NCI-H2227 (cell line): ENCODE measurements around the gene CASR.

Experiments
- DNase-seq: peaks from one replicate; lab custom pipeline; 2025; ENCODE audit not compliant: unreplicated experiment; lab: John Stamatoyannopoulos, UW

CASR gene

DNA sequence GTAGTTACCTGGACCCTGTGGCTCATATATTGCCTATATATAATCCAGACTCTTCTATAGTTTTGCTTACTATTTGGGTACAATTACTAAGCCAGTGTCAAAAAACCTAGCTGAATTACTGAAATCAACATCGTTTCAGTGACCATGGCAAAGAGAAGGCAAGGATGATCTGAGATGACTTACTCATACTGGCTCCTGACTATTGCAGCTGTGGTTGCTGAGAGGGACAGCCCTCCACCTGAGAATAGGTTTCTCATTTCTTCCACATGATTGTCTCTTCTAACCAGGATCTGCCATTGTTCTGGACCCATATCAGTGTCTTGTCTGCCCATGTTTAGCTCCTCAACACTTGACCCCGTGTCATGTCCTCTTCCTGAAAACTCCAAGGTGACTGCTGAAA lies 30.2 kb downstream of the CASR start:
- no peak for DNase-seq

DNA sequence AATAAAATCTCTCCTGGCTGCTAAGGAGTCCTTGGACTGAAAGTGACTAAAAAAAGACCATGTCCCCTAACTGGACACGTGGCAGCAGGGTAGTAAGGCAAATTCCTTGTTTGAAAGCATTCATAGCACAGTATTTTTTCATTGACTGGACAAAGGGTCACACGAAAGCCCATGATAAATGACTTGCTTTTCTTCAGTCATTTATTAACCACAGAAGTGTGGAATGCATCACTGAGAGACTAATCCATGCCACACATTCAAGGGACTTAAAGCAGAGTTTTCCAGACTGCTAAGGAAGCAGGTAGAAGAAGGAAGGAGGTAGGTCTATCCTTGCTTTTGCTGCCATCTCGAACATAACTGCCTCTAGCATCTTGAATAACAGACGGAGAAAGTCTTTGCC lies 31.2 kb downstream of the CASR start:
- no peak for DNase-seq

DNA sequence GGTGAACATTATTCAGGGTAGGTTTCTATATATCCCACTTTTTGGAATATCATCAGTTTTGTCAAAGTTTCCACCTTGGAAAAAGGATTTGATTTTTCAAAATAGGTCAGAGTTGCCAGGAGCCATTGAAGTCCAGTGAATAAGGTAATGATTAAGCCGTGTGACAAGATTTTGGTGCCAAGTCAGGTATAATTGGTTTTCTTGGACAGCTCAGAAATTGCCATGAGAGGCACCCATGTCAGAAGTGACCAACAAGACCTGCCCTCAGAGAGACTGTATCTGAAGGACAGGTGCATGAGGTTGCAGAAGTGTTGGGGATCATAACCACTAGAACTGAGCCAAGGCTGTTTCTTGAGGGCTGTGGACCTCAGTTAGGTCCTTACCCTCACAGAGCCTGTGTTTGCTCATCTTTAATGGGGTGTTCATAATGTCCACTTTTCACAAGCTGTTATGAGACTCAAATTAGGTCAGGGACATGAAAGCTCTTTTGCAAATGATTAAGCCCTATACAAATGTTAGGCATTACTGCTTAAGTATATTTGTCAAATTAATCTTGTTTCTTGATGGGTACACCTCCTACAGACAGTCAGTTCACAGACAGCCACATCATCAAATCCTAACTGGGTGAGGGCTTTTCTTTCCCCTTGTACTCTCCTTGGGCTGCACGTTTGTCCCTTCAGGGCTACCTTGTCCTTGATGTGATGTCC lies 32.3 kb downstream of the CASR start:
- DNase-seq: no peak

DNA sequence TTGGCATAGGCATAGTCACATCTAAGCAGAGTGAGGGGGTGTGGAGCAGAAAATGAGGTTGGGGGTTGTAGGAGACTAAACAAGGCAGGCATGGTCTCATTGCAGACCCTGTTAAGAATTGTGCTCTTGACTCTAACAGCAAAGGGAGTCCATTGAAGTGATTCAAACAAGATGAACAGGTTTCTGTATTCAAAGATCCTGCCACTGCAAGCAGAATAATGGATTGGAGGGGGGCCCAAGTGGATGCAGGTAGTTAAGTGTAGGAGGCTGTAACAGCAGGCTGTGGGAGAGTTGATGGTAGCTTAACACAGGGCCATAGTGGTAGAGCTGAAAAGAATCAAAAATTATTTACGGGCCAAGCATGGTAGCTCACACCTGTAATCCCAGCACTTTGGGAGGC lies 34.4 kb downstream of the CASR start:
- no peak for DNase-seq

DNA sequence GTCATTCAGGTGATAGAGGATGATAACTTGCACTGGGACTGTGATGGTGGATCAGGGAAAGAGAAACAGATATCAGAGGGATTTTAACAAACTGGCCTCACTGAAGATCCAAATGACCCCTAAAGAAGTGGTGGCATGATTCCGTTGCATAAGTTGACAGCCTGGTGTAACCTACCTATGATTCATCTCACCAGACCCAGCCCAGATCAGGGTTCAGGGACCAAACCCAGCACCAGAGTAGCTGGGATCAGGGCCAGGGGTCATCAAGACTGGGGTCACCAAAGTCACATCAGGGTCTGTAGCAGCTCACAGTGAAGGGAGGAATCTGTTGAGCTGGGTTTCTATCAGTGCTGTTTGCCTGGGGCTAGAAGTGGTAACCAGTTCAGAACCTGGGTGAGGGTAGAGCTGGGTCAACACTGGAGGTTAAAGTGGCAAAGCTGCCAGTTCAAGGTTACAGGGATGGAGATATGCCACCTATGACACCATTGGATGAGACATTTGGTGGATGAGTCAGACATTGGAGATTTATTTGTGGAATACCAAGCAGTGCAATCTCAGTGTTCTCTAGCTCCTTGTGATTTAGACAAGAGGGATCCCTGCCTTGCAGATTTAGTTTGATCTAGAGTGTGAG lies 35.9 kb downstream of the CASR start:
- DNase-seq: no peak

DNA sequence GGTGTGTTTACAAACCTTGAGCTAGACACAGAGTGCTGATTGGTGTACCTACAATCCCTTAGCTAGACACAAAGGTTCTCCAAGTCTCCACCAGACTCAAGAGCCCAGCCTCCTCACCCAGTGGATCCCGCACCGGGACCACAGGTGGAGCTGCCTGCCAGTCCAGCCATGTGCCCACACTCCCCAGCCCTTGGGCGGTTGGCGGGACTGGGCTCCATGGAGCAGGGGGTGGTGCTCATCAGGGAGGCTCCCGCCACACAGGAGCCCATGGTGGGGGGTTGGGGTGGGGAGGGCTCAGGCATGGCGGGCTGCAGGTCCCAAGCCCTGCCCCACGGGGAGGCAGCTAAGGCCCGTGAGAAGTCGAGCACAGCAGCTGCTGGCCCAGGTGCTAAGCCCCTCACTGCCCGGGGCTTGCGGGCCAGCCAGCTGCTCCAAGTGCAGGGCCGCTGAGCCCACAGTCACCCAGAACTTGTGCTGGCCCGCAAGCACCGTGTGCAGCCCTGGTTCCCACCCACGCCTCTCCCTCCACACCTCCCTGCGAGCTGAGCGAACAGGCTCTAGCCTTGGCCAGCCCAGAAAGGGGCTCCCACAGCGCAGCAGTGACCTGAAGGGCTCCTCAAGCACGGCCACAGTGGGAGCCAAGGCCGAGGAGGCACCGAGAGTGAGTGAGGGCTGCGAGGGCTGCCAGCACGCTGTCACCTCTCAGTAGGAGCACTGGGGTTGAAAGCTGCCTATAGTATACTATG lies 43.7 kb downstream of the CASR start:
- DNase-seq: no peak

DNA sequence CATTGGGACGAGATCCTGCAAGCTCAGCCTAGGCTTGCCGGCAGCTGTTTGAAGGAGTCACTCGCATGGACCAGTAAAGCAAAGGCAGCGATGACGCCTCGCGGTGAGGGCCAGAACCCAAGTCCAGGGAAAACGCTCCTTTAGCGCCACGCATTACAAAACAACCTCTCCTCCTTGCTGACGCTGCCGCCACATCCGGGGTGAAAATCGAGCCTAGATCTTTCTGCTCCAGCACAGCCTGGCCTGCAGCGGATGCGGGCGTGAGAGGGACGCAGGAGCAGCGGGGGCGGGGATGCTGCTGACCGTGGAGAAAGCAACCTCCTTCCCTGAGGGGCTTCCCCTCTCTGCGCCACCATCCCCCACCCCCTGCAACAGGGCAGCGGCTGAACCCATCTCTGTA lies 46.7 kb downstream of the CASR start:
- DNase-seq: no peak

DNA sequence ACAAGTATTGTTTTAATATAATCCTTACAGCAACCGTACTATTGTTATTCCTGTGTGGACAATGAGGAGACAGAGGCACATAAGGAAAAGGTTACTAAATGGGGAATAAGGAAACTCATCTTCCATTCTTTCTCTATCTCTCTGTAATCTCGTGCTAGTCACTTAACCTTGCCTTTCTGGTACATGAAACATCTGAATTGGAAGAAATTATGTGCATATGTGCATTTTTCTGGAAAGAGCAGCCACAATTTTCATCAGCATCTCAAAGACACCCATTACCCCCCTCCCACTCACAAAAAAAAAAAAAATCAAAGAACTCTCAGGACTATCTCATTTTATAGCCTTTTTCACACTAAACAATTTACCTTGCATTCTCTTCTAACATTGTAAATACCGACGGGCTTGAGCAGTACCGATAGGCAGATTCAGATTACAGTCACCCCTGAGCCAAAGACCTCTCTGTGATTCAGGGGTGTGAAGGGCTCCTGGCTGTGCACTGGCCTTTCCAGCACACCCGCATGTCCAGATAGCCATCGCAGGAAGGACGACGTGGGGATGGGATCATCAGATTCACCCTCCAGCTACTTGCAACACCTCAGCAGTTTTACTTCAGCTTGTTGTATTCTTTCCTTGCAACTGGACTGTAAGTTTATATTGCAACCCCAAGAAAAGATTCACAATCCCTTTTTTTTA lies 48.1 kb downstream of the CASR start:
- DNase-seq: no peak

DNA sequence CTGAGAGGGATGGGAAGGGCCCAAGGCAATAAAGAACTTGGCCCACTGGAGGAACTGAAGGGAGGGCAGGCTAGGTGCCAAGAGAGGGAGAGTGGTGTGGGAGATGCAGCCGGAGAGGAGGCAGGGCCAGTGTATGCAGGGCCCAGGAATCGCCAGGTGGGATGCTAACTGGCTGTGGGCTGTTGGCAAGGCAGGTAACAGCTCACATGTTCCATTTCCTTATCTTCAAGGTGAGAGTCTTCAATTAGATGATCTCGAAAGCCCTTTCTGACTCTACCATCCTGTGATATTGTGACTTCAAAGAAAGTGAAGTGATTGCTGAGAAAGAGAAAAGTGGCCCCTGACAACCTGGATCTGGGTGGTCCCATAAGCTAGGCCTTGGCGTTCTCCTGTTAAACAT lies 49.0 kb downstream of the CASR start:
- no peak for DNase-seq

DNA sequence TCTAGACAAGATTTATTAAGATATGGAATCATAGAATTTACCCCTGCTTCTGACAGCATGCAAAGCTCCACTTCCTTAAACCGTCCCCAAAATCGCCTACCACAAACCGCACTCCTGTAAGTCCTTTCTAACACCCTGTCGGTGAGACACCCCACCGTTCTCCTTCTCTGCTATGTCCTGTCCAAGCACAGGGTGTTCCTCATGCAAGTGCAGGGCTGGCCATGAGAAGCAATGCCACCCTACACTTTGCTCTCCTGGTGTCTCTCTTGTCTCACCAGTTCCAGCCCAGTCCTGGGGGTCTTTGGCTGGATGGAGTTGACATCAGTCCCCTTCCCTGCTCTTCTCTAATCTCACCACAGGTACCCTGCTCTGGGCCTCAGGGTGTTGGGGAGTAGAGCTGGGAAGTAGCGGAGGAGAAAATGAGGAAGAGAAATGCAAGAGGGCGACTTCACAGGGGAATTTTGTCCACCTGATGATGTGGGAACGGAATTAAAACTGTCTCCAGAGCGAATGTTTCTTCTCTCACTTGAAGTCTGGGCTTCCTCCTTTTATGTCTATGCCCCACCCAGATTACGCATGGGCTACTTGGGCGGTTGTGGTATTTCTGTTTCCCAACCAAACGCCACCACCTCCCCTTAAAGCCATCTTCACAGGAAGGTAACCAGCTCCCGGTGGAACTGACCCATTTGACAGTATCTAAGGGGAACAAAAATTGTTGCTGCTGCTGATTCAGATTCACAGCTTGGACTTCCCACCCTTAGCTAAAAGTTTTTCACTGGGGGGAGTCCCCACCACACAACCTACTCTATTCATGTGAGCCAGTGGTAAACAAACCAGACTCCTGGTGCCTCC lies 49.9 kb downstream of the CASR start:
- DNase-seq: no peak

DNA sequence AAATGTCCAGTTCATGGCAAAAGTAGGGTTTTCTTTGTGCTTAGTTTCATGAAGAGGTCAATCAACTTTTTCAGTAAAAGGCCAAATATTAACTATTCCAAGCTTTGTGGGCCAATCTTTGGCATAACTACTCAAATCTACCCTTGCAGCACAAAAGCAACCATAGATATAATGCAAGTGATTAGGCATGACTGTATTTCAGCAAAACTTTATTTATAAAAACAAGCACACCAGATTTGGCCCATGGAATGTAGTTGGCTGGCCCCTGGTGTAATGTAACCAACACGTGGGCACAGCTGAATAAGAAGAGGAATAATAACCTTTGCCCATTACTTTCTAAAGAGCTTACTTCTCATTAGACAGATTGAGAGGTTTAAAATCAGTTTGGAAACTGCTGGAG lies 50.6 kb downstream of the CASR start:
- DNase-seq: no peak

DNA sequence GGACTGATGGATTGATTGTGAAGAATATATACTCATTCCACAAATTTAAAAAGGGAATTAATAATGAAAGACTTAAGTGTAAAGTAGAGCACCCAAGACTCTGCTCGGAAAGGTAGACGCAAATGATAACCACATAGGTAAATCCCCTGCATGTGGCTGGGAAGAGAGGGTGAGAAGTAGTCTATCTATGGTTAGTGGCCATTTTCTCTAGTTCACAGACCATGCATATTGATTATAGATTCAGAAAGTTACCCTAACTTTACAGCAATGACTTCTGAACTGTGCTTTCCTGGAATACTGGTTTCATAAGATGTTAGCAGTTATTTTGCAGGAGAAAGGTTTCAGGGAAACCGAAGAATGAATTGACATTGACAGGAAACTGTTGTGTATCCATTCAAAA lies 51.7 kb downstream of the CASR start:
- no peak for DNase-seq

DNA sequence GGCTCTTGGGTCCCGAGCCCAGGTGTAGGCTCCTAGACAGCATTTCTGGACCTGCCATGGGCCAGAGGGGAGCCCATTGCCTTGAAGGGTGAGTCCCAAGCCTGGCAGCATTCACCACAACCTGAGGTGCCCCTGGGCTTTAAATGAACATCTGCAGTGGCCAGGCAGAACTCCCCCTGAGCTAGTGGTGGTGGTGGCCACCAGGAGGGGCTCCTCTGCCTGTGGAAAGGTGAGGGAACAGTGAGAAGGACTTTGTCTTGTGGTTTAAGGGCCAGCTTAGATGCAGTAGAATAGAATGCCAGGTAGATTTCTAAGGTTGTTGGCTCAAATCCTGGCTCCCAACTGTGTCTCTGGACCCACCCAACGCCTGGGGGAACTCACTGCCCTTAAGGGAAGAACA lies 55.6 kb downstream of the CASR start:
- DNase-seq: no peak

DNA sequence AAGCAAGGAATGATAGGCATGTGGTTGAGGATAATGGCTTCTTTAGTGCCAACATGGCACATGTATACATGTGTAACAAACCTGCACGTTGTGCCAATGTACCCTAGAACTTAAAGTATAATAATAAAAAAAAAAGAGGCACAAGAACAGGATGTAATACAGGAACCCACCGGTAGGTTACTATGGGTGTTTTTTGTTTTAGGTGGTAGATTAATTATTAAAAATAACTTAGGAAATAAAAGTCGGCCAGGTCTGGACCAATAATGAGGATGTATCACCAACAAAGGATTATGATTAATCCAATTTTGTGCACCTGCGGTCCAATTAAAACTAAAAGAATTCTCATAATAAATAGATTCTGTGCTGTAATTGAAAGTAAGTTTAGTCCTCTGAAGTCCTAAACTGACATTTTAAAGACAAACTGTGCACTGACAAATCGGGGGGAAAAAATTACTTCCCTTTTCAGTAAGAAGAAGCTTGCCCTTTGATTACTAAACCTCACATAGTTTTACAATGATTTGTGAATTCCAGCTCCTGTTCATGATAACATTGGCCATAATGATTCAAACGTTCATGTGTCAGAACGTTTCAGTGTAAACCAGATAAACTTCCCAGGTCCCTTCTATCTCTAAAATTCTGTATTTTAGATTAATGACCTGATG lies 62.2 kb downstream of the CASR start:
- no peak for DNase-seq

DNA sequence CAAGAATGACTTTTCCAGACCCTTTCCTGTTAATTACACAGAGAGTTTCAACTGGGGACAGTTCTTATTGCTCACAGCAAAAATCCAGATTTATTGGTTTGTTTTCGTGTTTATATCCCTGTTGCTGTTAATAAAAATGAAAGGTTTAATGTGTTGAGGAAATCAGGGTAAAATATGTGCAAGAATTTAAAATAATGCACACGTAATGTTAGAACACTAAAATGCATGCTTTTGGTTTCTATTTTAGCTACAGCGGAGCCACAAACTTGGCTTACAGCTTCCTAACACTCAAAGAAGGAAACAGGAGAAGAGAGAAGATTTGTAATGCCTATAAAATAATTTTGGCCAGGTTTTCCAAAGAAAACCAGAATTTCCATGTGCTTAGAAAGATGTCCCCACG lies 62.7 kb downstream of the CASR start:
- DNase-seq: no peak

DNA sequence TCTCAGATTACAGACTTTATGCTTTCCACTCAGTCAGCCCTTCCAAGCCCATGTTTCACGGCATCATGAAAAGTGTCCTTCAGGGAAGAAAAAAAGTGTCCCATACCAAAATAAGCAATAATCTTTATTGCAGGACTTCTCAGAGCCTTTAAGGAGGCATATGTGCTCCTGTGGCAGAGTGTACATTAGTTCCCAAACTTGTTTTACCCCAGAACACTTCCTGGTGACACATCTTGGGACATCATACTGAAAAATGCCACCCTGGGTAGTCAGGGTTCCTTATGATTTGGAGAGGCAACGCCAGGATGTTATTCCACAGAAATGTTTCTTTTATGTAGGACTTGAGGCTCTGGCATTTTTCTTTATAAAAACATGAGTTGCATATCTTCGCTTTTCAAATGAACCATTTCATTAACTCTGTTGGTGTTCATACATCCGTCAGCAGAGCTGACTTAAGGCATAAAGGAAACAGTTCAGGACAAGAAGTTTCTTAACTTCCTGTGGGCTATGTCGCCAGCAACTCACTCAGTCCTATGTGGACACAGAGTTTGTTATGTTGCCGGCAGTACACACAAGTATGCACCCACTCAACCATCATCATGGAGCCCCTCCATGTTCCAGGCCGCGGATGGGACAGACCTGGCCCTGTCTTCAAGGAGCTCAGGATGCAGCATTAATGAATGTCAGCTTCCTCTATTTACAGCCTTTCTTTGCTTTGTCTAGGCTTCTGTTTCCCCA lies 63.8 kb downstream of the CASR start:
- no peak for DNase-seq

DNA sequence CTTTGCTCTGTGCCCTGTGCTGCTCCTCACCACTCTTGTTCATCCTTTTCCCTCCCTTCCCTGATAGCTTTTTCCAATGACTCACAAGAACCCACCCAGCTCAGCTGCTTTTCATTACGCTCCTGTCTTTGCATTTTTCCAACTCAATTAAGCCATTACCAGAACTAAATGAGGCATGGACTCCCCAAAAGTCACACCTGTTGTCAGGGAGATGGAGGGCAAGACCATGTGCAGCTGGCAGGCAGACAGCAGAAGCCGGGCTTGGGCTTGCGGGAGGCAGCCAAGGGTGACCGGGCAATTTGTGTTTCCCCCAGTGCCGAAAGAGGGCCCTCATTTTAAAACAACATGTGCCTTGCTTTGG lies 64.3 kb downstream of the CASR start:
- DNase-seq: no peak

DNA sequence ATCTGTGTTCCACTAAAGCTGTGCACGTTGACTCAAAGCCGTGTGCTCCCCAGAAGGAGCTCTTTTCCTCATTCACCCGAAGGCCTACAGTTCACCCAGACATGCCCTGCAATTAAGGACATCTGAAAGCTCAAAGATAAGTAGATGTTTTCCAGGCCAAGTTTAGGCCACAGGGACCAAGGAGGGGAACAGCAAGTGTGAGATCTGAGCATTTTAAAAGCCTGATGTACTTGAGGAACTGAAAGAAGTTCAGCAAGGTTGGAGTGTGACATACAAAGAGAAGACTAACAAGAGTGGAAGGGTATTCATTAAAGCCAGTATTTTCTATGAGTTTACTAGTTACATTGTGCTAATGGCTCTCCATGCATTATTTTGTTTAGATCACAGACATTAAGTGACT lies 68.0 kb downstream of the CASR start:
- DNase-seq: no peak

DNA sequence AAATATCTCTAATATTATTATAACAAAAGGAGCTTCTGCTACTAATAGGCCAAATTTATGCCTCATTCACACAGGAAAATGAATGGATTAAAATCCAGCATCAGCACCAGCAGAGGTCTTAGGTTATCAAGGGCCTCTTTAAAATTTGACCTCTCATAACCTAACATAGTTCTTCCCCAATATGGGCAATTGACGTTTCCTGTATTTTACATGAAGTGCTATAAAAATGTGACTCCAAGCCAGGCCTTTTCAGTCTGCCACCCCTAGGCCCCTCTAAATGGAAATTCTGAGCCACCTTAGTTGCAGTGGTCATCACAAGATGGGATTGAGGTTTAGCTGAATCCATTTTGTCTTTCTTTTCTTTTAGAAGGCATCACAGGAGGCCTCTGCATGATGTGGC lies 70.1 kb downstream of the CASR start:
- DNase-seq: no peak
